Naive B cell (primary cell): ENCODE results near the gene ZC3H4. TPM values are rescaled to one million over a fixed set of nuclear protein-coding genes. Genes with fewer than 3 reads are reported as not detected.
"Not testable (repeated sequence)": the region's sequence is repeated elsewhere in the genome, so short reads cannot be mapped to it uniquely, and the experiment has no call there.

ENCODE experiments used
- ATAC-seq, 2 donors: fragments of 150-1000 bp; cut with Tn5 transposase; 2 replicates each; pipeline ENCODE4 v1.10.0; 2021; ENCODE audit warnings: low read depth in 2 of 2, mild to moderate bottlenecking in 2 of 2, moderate library complexity in 2 of 2
- DNase-seq: peaks from one replicate; pipeline ENCODE4 v3.0.0; 2022
- H3K27ac Mint-ChIP-seq, 6 donors: one replicate each; pipeline ENCODE4 v1.8.0; 2020 to 2022; ENCODE audit warnings: mild to moderate bottlenecking in 6 of 6, mixed read lengths in 6 of 6, moderate library complexity in 5 of 6, inconsistent platforms in 2 of 6
- H3K27me3 Mint-ChIP-seq, 3 donors: one replicate each; pipeline ENCODE4 v1.8.0; 2021 to 2022; ENCODE audit warnings: mixed read lengths in 3 of 3, mild to moderate bottlenecking in 1 of 3
- H3K36me3 Mint-ChIP-seq, 2 donors: one replicate each; pipeline ENCODE4 v1.8.0; 2020 to 2022; ENCODE audit warnings: mixed read lengths in 2 of 2, inconsistent platforms in 1 of 2, mild to moderate bottlenecking in 1 of 2
- H3K4me1 Mint-ChIP-seq, 3 donors: one replicate each; pipeline ENCODE4 v1.8.0; 2020 to 2022; ENCODE audit warnings: mixed read lengths in 3 of 3, inconsistent platforms in 1 of 3, mild to moderate bottlenecking in 1 of 3, moderate library complexity in 1 of 3
- H3K4me3 Mint-ChIP-seq, 8 donors: one replicate each; pipeline ENCODE4 v1.8.0; 2020 to 2022; ENCODE audit warnings: mild to moderate bottlenecking in 8 of 8, mixed read lengths in 8 of 8, moderate library complexity in 8 of 8, inconsistent platforms in 2 of 8
- H3K9me3 Mint-ChIP-seq, 7 donors: one replicate each; pipeline ENCODE4 v1.8.0; 2020 to 2022; ENCODE audit warnings: mixed read lengths in 7 of 7, mild to moderate bottlenecking in 5 of 7, inconsistent platforms in 2 of 7, moderate library complexity in 1 of 7
- polyA plus RNA-seq, 6 donors: library from polyadenylated mRNA; unstranded; fragments of 300-500 nt; fragmentation: Illumina TruSeq; gene quantifications; one replicate each; pipeline ENCODE4 v1.2.3, GENCODE V29; 2021; ENCODE audit warnings: low read depth in 6 of 6

The ZC3H4 gene
- polyA plus RNA-seq, 6 donors from 2014 or later, result 0.46 to 2.6 (median 1.6) TPM

DNA sequence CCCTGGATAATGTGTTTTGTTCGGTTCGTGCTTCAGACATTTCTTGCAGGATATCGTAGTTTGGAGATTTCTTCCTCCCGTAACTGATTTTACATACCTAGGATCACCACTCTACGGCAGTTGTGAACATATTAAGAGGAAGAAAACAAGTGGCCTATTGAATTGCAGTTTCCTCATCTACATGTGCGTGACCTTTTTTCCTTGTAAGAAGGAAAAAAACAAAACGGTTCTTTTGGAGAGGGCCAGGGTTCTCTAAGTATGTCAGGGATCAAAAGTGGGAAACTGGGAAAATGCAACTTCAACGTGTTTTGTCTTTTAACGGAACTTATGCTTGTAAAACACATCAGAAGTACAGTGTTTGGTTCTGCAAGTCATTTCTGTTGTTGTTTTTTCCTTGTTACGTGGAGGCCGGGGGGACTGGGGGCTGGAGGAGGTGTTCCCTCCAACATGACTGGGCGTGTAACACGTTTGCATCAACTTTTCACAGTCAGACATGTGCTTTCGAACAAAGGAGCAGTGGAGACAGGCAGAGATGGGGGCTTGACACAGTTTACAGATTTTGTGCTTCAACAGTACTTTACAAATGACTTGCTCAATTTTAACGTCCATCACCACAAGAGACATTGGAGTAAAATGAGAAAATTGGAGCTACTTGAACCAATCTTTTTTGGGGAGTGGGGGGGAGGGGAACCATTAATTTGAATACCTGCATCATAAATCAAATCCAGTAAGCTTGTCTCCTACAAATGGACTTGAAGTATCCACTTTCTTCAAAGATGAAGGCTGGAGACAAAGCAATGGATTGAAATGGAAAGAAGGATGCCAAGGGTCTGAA is 3.8 kb downstream of the ZC3H4 start:
- peaks cover 0 to 3% (median 0%) of the 10 kb centered on the region in 7 donors for H3K9me3 Mint-ChIP-seq
- H3K4me3 Mint-ChIP-seq, result peak overlapping the region; percentile 93 to 100 (median 97)
- peaks cover 4 to 21% of the 10 kb centered on the region in 2 donors for H3K36me3 Mint-ChIP-seq
- no peak for DNase-seq
- ATAC-seq, result no peak
- no peaks in the 10 kb centered on the region for H3K27me3 Mint-ChIP-seq
- H3K4me1 Mint-ChIP-seq, result peaks cover 51 to 74% (median 70%) of the 10 kb centered on the region in 3 donors
- peak overlapping the region; percentile 88 to 100 (median 95) for H3K27ac Mint-ChIP-seq

DNA sequence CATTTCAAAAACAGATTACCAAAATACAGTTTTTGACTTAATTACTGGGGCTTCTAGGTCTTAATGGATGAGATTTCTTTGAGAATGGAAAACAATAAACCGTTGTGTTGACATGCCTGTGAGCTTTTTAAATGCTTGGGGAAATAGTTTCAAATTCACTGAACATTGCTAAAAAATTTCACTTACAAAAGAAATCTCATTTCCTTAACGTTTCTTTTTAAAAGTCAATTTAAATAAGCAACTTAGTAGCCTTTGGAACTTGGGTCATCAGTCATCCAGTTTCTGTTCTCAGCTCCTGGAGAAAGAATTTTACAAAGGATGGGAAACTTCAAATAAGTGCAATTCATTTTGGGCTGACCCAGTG is 4.4 kb downstream of the ZC3H4 start:
- peak overlapping the region in 6 of 8 donors; percentile 93 to 100 (median 96) for H3K4me3 Mint-ChIP-seq
- DNase-seq (no peak), ATAC-seq (no peak)
- peaks cover 4 to 21% of the 10 kb centered on the region in 2 donors for H3K36me3 Mint-ChIP-seq
- H3K27me3 Mint-ChIP-seq, result no peaks in the 10 kb centered on the region
- H3K27ac Mint-ChIP-seq, result peak overlapping the region in 5 of 6 donors; percentile 32 to 100 (median 93)
- H3K9me3 Mint-ChIP-seq, result peaks cover 0 to 3% (median 0%) of the 10 kb centered on the region in 7 donors
- peaks cover 51 to 71% (median 69%) of the 10 kb centered on the region in 3 donors for H3K4me1 Mint-ChIP-seq

DNA sequence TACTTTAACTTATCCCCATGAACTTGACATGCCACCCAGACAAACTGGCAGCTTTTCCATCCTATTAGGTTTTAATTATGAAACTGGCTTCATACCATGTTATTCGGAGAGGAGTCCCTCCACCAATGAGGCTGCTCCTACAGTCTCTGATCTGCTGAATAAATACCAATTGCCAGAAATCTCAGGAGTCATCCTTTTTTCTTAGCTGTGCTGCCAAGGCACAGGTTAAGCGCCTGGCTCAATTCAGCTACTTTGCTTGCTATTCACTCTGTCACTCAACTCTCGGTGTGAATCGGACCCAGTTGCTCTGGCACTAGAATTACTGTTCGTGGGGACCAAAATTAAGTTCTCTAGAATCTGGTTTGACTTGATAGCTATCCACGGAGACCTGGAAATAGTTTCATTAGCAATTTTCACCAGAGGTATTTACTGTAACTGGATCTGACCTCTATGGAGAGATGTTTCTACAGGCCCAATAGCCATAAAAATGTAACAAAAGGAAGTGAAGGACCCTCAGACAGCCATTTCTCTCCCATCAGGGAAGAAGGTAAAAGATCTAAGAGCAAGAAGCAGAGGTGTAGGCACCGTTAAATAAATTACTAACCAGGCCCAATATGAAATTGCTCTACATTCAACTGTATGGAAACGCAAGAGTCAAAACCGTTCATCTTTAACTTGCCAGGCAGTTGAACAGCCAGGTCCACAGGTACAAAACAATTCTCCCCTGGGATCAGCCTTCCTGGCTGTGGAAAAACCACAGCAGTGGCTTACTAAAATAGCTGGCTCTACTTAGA is 5.4 kb downstream of the ZC3H4 start:
- H3K27ac Mint-ChIP-seq, result peak overlapping the region; percentile 36 to 100 (median 62)
- peaks cover 0 to under 1% (median 0%) of the 10 kb centered on the region in 7 donors for H3K9me3 Mint-ChIP-seq
- H3K27me3 Mint-ChIP-seq, result no peaks in the 10 kb centered on the region
- no peak for ATAC-seq
- H3K4me1 Mint-ChIP-seq, result peaks cover 43 to 66% (median 63%) of the 10 kb centered on the region in 3 donors
- H3K4me3 Mint-ChIP-seq, result peak overlapping the region in 7 of 8 donors; percentile 12 to 97 (median 43)
- peaks cover 4 to 21% of the 10 kb centered on the region in 2 donors for H3K36me3 Mint-ChIP-seq
- no peak for DNase-seq

DNA sequence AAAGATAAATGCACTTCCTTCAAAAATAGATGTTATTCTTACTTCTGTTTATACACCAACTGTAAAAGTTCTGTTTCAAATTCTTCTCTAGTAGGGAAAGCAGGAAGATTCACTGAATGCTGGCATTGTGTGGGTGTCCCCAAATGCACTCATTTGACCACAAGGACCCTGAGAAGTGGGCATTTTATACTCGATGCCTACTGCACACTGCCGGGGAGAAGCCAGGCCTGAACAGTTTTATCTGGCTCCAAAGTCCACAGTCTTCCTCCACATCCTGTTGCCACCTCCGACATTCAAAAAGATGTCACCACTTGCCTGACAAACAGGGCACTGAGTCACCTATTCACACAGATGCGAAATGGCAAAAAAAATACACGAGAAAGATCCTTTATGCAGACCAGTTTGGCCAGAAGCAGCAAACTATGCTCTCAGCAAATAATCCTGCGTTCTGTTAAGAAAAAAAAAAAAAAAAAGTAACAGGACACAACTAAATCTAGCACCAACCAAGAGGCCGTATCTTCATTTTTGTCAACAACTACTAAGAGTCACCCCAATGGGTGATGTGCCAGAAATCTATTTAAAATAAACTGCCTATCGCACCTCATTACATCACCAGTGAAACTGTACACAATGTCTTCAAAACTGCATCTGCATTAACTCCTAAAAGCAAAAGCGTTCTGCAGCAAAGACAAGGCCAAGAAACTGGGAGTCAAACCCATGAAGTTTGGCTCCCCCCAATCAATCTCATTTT is 6.2 kb downstream of the ZC3H4 start:
- ATAC-seq (no peak), DNase-seq (no peak)
- no peaks in the 10 kb centered on the region for H3K27me3 Mint-ChIP-seq
- H3K4me1 Mint-ChIP-seq, result peaks cover 48 to 70% (median 70%) of the 10 kb centered on the region in 3 donors
- peak overlapping the region; percentile 10 to 100 (median 50) for H3K27ac Mint-ChIP-seq
- H3K9me3 Mint-ChIP-seq, result no peaks in the 10 kb centered on the region
- peak overlapping the region in 5 of 8 donors; percentile 12 to 97 (median 66) for H3K4me3 Mint-ChIP-seq
- peaks cover 4 to 21% of the 10 kb centered on the region in 2 donors for H3K36me3 Mint-ChIP-seq

DNA sequence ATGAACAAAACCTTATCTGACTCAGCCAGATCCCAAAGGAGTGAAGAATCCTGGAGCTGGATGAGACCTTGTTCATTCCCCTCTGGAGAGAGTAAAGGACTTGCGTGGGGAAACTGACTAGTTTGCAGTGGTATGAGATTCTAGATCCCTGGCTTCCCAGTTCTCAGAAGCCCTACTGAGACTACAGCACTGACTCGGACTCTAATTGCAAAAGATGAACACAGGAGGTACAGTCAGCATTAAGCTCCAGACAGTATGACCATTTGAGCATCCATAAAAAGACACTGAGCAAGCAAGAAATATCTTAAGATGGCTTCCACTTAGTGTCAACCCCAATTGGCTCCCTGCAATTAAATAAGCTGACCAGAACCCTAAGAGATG is 6.8 kb downstream of the ZC3H4 start:
- H3K36me3 Mint-ChIP-seq, result peaks cover 4 to 21% of the 10 kb centered on the region in 2 donors

DNA sequence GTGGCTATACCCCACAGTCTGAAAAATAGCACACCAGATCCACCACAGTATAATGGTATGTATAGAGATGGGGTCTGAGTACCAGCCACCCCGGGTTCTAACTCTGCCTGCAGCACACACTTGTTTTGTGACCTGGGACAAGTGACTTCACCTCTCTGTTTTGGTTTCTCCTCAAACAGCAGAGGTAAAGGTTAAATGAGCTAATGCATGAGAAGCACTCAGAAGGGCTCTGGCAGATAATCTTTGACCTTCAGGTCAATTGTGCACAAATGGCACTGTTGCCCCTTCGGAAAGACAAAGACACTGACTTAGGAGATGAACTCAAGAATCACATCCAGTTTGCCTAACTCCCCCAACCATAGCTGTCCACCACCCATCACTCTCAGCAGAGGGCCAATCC is 7.7 kb downstream of the ZC3H4 start:
- ATAC-seq (no peak), DNase-seq (no peak)
- Mint-ChIP-seq H3K9me3 (no peaks in the 10 kb centered on the region), H3K4me3 (no peak overlapping the region), H3K4me1 (peaks cover 44 to 78% (median 73%) of the 10 kb centered on the region in 3 donors), H3K36me3 (peaks cover 4 to 21% of the 10 kb centered on the region in 2 donors), H3K27me3 (no peaks in the 10 kb centered on the region), H3K27ac (peak overlapping the region in 3 of 6 donors; percentile 75 to 100 (median 99))

More for the DNA sequence above, 6.8 kb downstream of the ZC3H4 start:
- Mint-ChIP-seq H3K4me3 (peak overlapping the region in 3 of 8 donors; percentile 6 to 97 (median 66)), H3K27ac (peak overlapping the region in 4 of 6 donors; percentile 23 to 100 (median 70)), H3K9me3 (no peaks in the 10 kb centered on the region), H3K4me1 (peaks cover 48 to 76% (median 76%) of the 10 kb centered on the region in 3 donors), H3K27me3 (no peaks in the 10 kb centered on the region)
- DNase-seq (no peak), ATAC-seq (no peak)

DNA sequence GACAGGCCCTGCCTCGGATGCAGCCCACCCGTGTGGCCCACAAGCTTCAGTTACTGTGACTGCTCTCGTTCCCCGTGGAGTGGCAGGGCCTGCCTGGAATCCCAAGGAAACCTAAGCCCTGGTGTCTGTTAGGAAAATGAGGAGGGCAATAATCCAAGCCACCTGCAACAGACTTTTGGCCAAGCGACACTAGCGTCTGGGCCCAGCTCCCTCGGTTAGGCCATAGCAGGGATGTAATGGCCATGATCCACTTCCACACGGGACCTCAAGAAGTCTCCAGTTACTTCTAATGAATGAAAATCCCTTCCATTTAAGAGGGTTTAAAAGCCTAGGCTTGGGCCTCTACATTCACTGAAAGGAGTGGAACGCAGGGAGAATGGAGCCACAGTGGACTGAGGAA is 8.9 kb downstream of the ZC3H4 start:
- no peak for DNase-seq
- H3K27me3 Mint-ChIP-seq, result no peaks in the 10 kb centered on the region
- H3K36me3 Mint-ChIP-seq, result peaks cover 4 to 10% of the 10 kb centered on the region in 2 donors
- peak overlapping the region in 1 of 6 donors; percentile 80 for H3K27ac Mint-ChIP-seq
- peak overlapping the region in 1 of 8 donors; percentile 25 for H3K4me3 Mint-ChIP-seq
- no peaks in the 10 kb centered on the region for H3K9me3 Mint-ChIP-seq
- ATAC-seq, result no peak
- peaks cover 41 to 74% (median 66%) of the 10 kb centered on the region in 3 donors for H3K4me1 Mint-ChIP-seq

DNA sequence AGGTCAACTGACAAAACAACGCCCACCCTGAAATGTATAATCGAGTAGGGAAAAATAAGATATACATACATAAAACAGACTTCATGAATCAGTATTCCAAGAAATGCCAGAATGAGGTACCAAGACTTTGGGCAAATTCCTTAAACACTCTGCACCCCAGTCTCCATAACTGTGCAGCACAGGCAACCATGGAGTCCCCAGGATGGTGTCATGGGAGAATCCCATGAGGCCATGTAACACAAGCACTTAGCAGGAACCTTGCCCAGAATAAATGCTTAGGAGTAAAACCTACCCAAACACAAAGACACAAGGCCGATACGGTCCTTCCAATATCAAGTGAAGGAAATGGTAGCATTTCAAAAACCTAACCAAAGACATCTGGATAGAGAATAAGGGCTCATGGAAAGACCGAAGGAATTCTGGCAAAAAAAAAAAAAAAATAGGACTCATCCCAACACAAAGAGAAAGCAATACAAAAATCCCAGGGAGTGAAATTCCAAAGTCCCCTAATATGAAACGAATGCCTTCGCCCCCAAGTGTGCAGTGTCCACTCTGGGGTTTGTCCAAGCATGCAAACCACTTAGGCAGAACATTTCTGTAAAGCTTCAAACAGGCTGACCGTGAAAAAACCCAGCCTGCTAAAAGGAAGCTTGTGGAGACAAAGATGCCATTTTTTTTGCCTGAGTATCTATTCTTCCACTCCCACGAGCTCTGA is 11.1 kb downstream of the ZC3H4 start:
- peak overlapping the region in 1 of 6 donors; percentile 74 for H3K27ac Mint-ChIP-seq
- H3K36me3 Mint-ChIP-seq, result peaks cover 4 to 7% of the 10 kb centered on the region in 2 donors
- peaks cover 33 to 63% (median 60%) of the 10 kb centered on the region in 3 donors for H3K4me1 Mint-ChIP-seq
- no peak for DNase-seq
- no peak for ATAC-seq
- H3K9me3 Mint-ChIP-seq, result no peaks in the 10 kb centered on the region
- H3K4me3 Mint-ChIP-seq, result no peak overlapping the region
- H3K27me3 Mint-ChIP-seq, result no peaks in the 10 kb centered on the region

DNA sequence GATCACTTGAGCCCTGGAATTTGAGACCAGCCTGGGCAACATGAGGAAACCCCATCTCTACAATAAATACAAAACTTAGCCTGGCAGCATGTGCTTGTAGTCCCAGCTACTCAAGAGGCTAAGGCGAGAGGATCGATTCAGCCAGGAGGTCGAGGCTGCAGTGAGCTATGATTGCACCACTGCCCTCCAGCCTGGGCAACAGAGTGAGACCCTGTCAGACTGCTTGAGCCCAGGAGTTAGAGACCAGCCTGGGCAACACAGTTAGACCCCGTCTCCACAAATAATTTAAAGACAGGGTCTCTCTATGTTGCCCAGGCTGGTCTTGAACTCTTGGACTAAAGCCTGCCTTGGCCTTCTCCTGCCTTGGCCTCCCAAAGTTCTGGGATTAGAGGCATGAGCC is 12.5 kb downstream of the ZC3H4 start:
- not testable (repeated sequence) for H3K9me3 Mint-ChIP-seq, H3K4me3 Mint-ChIP-seq, H3K36me3 Mint-ChIP-seq, ATAC-seq, H3K27ac Mint-ChIP-seq, DNase-seq, H3K27me3 Mint-ChIP-seq
- peaks cover 32 to 57% (median 55%) of the 10 kb centered on the region in 3 donors for H3K4me1 Mint-ChIP-seq

DNA sequence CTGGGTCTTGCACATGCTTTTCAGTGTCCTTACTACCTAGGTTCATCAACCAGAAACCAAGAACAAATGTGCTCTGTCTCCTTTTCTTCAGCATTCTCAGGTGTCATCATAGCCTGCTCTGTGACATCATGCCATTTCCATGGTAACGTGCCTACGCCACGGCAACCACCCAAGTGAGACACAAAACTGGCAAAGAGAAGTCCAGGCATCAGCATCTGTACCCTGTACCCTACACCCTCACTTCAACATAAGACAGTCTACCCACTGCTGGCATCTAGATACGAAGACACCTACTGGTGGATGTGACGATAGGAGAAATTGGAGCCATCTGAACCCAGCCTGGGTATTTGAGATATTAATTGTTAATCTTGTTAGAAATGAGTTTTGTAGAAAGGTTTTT is 13.3 kb downstream of the ZC3H4 start:
- H3K36me3 Mint-ChIP-seq, result no peaks in the 10 kb centered on the region
- H3K27me3 Mint-ChIP-seq, result no peaks in the 10 kb centered on the region
- no peaks in the 10 kb centered on the region for H3K9me3 Mint-ChIP-seq
- DNase-seq, result no peak
- H3K4me1 Mint-ChIP-seq, result peaks cover 29 to 55% (median 47%) of the 10 kb centered on the region in 3 donors
- H3K4me3 Mint-ChIP-seq, result no peak overlapping the region
- ATAC-seq, result no peak
- H3K27ac Mint-ChIP-seq, result peak overlapping the region in 3 of 6 donors; percentile 37 to 54 (median 50)

DNA sequence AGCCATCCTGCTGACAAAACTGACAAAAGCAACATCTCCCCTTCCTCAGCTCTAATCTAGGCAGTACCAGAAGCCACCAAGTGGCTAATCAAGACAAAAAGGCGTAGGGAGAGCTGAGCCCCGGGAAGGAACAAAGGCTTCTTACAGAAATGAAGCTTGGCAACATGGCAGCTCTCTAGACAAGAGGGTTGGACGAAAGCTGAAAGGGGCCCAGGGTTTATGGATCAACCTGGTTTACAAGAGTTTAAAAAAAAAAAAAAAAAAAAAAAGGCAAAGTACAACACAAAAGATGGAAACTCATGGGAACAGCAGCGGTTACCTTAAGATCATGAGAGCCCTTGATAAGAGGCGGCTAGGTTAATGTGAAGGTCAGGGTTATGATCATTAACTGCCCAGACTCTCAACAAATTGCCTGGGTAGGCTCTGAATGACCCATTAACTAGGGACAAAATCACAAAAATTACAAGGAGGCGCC is 14.0 kb downstream of the ZC3H4 start:
- no peaks in the 10 kb centered on the region for H3K9me3 Mint-ChIP-seq
- ATAC-seq, result no peak
- H3K27ac Mint-ChIP-seq, result peak overlapping the region in 2 of 6 donors; percentile 69 to 81
- DNase-seq, result no peak
- peaks cover 0 to 2% of the 10 kb centered on the region in 2 donors for H3K36me3 Mint-ChIP-seq
- no peaks in the 10 kb centered on the region for H3K27me3 Mint-ChIP-seq
- H3K4me1 Mint-ChIP-seq, result peaks cover 31 to 52% (median 46%) of the 10 kb centered on the region in 3 donors
- H3K4me3 Mint-ChIP-seq, result no peak overlapping the region

DNA sequence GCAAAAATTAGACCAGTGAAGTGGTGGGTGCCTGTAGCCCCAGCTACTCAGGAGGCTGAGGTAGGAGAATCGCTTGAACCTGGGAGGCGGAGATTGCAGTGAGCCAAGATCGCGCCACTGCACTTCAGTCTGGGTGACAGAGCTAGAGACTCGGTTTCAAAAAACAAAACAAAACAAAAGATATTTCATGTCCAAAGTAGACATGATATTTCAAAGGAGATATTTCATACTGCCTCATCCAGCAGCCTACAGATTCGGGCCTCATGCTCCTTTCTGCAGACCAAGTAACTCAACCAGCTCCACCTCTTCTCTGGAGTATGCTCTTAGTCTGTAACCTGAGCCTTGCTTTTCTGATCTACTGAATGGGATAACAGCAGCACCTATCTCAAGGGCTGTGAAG is 15.0 kb downstream of the ZC3H4 start:
- Mint-ChIP-seq H3K27me3 (no peaks in the 10 kb centered on the region), H3K4me1 (peaks cover 36 to 56% (median 50%) of the 10 kb centered on the region in 3 donors), H3K27ac (peak overlapping the region in 4 of 6 donors; percentile 20 to 75 (median 38)), H3K4me3 (no peak overlapping the region), H3K9me3 (no peaks in the 10 kb centered on the region), H3K36me3 (peaks cover 0 to 9% of the 10 kb centered on the region in 2 donors)
- DNase-seq, result no peak
- ATAC-seq, result no peak
